Osteoblast (primary cell): ENCODE measurements around the gene NAPEPLD. TPM values are rescaled to one million over a fixed set of nuclear protein-coding genes. Genes with fewer than 3 reads are reported as not detected.

Experiments used
- DNase-seq: peaks from one replicate; pipeline ENCODE4 v3.0.0; 2011; ENCODE audit warnings: low spot score, mixed read lengths; ENCODE audit not compliant: insufficient read length; ENCODE audit errors: missing footprints
- H2AFZ ChIP-seq: 2 replicates; pipeline ENCODE4 v1.6.0; 2011; ENCODE audit warnings: mild to moderate bottlenecking, low read length
- H3K27ac ChIP-seq: 2 replicates; pipeline ENCODE4 v1.5.1; 2011; ENCODE audit warnings: mild to moderate bottlenecking, low read depth, low read length, moderate library complexity
- H3K27me3 ChIP-seq: 2 replicates; pipeline ENCODE4 v1.6.0; 2012; ENCODE audit warnings: mild to moderate bottlenecking, control low read depth, inconsistent platforms, low read length, moderate library complexity; ENCODE audit not compliant: insufficient read depth
- H3K36me3 ChIP-seq: 2 replicates; pipeline ENCODE4 v1.5.1; 2011; ENCODE audit warnings: mild to moderate bottlenecking, low read length, control low read depth, moderate library complexity; ENCODE audit not compliant: insufficient read depth
- H3K4me1 ChIP-seq: 2 replicates; pipeline ENCODE4 v1.5.1; 2011; ENCODE audit warnings: mild to moderate bottlenecking, low read length, control low read depth, moderate library complexity; ENCODE audit not compliant: insufficient read depth
- H3K4me2 ChIP-seq: 2 replicates; pipeline ENCODE4 v1.6.0; 2011; ENCODE audit warnings: mild to moderate bottlenecking, low read length; ENCODE audit not compliant: insufficient read depth
- H3K4me3 ChIP-seq: fragments of 200-600 bp; sonication (generic); 3 replicates; pipeline ENCODE4 v1.5.1; 2012; ENCODE audit warnings: mild to moderate bottlenecking, low read length, inconsistent platforms; ENCODE audit not compliant: insufficient read depth
- H3K79me2 ChIP-seq: 2 replicates; pipeline ENCODE4 v1.6.0; 2012; ENCODE audit warnings: mild to moderate bottlenecking, low read length, control low read depth, inconsistent platforms; ENCODE audit not compliant: insufficient read depth
- H3K9me3 ChIP-seq: 2 replicates; pipeline ENCODE4 v1.5.1; 2011; ENCODE audit warnings: low read depth, low read length, control low read depth
- H4K20me1 ChIP-seq: 2 replicates; pipeline ENCODE4 v1.6.0; 2012; ENCODE audit warnings: mild to moderate bottlenecking, low read length, control low read depth; ENCODE audit not compliant: insufficient read depth
- CTCF ChIP-seq: IDR thresholded peaks from 2 replicates; pipeline ENCODE4 v1.5.1; 2011; ENCODE audit warnings: mild to moderate bottlenecking, low read depth, low read length, moderate library complexity; ENCODE audit errors: extremely low read depth
- total RNA-seq: library from RNA; depleted of rRNA; stranded (reverse); fragments of >200 nt; gene quantifications from 2 replicates; pipeline ENCODE4 v1.2.3, GENCODE V29; 2012

The NAPEPLD gene
- total RNA-seq, 1 donor = 10.1 TPM

GRCh38 chr7:103116991-103117390 is 31.9 kb downstream of the NAPEPLD start:
- no peak for TF ChIP-seq CTCF
- peaks cover 5% of the 10 kb centered on the region for H3K36me3 ChIP-seq

GRCh38 chr7:103116511-103116910 is 32.4 kb downstream of the NAPEPLD start:
- Histone ChIP-seq H3K27me3 (no peaks in the 10 kb centered on the region), H2AFZ (no peak overlapping the region), H3K4me2 (no peak overlapping the region), H3K79me2 (no peaks in the 10 kb centered on the region), H3K27ac (no peak overlapping the region), H3K36me3 (peaks cover 5% of the 10 kb centered on the region), H3K4me1 (peaks cover 20% of the 10 kb centered on the region), H3K4me3 (no peak overlapping the region), H4K20me1 (no peaks in the 10 kb centered on the region), H3K9me3 (no peaks in the 10 kb centered on the region)
- no peak for DNase-seq
- TF ChIP-seq CTCF = no peak

More at GRCh38 chr7:103116991-103117390, 31.9 kb downstream of the NAPEPLD start:
- no peak overlapping the region for H3K4me3 ChIP-seq
- no peak for DNase-seq
- H3K9me3 ChIP-seq = no peaks in the 10 kb centered on the region
- no peaks in the 10 kb centered on the region for H3K79me2 ChIP-seq
- H3K4me2 ChIP-seq = no peak overlapping the region
- H3K27ac ChIP-seq = no peak overlapping the region
- no peaks in the 10 kb centered on the region for H3K27me3 ChIP-seq
- no peak overlapping the region for H2AFZ ChIP-seq
- H4K20me1 ChIP-seq = no peaks in the 10 kb centered on the region
- H3K4me1 ChIP-seq = peaks cover 20% of the 10 kb centered on the region

- Histone ChIP-seq H3K36me3 (no peaks in the 10 kb centered on the region), H3K9me3 (no peaks in the 10 kb centered on the region), H3K4me2 (no peak overlapping the region), H4K20me1 (no peaks in the 10 kb centered on the region), H3K27me3 (no peaks in the 10 kb centered on the region), H3K4me3 (no peak overlapping the region), H3K4me1 (peaks cover 20% of the 10 kb centered on the region), H2AFZ (no peak overlapping the region), H3K79me2 (no peaks in the 10 kb centered on the region), H3K27ac (no peak overlapping the region)
- no peak for TF ChIP-seq CTCF
- DNase-seq = no peak
These were observed 33.1 kb downstream of the NAPEPLD start for GRCh38 chr7:103115771-103116170.

- peak; percentile 5 for DNase-seq
- Histone ChIP-seq H3K9me3 (no peaks in the 10 kb centered on the region), H3K4me3 (no peak overlapping the region), H3K27me3 (no peaks in the 10 kb centered on the region), H3K36me3 (no peaks in the 10 kb centered on the region), H3K27ac (no peak overlapping the region), H3K79me2 (no peaks in the 10 kb centered on the region), H4K20me1 (no peaks in the 10 kb centered on the region), H3K4me2 (no peak overlapping the region), H2AFZ (no peak overlapping the region), H3K4me1 (peaks cover 20% of the 10 kb centered on the region)
- TF ChIP-seq CTCF = no peak
These were observed 34.3 kb downstream of the NAPEPLD start for GRCh38 chr7:103114576-103115008.
